ENCODE data around the gene ACSL4. TPM values are rescaled to one million over a fixed set of nuclear protein-coding genes. Genes with fewer than 3 reads are reported as not detected.
"Not testable (repeated sequence)": the region's sequence is repeated elsewhere in the genome, so short reads cannot be mapped to it uniquely, and the experiment has no call there.

ACSL4 gene
- polyA plus RNA-seq, 12 donors = 19.7 to 27.0 (median 23.0) TPM; not detected in 1

DNA sequence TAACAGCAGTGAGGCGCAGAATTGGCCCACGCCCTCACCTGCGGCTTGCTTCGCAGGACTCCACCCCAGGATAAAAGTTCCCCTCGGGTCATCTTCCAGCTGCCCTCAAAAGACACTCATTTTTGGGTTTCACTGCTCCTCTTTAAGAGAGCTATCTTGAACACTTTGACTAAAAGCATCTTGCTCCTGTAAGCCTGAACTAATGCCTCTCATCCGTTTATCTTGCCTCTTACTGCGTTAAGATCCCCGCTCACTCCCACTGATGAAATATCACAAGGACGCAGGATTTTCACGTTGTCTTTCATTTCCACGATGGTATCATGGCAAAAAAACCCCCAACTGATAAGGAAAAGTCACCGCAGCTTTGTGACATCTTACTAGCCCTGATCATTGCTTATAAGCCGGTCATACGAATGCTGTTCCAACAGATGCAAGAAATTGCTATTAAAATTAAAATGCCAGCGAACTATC is 591 bp upstream of the ACSL4 start:
- no peak for DNase-seq

DNA sequence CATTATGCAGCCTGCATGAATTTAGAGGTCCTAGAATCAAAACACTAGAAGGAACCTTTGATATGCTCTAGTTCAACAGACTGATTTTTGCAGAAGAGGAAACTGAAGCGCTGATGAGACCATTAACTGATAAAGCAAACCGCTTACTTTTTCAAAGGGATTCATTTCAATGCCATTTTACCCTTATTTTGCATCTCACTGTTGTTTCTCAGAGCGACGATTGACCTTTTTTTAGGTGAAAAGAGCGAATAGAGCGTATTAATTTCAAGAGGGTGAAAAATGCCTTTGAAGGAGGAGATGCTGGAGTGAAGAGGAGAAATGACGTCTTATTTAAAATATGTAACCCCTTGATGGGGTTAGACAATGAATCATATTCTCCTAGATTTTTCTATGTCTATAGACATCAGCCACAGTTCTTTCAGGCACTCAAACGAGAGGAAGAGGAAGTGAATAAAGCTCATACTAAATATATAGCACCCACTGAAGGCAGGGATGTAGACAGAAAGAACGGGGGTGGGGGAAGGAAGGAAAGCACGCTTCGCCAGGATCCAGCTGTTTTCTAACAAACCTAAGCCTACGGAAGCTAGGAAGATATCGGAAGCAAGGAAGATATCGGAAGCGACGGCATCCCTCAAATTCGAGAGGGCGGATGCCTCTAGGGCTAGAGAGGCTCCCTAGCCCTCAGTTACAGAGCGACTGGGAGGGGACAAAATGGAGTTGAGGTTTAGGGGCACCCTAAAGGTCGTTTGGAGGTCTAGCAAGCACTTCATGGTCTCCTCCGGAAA is 848 bp downstream of the ACSL4 start:
- no peak for DNase-seq

DNA sequence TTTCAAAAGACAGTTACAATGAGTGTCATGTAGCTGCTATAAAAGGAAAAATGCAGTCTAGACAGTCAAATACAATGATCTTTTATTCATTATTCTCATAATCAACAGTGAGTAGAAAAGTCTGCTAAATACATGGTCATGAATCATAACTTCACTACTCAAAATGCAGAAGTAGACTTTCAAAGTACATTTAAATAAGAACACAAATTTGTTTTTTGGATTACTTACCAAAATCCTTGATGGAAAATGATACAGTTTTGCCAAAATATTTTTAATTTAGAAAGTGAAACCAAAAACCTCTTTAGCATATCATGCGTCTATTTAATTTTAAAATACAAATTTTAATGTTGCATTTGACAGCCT is 4.9 kb downstream of the ACSL4 start:
- no peak for DNase-seq

DNA sequence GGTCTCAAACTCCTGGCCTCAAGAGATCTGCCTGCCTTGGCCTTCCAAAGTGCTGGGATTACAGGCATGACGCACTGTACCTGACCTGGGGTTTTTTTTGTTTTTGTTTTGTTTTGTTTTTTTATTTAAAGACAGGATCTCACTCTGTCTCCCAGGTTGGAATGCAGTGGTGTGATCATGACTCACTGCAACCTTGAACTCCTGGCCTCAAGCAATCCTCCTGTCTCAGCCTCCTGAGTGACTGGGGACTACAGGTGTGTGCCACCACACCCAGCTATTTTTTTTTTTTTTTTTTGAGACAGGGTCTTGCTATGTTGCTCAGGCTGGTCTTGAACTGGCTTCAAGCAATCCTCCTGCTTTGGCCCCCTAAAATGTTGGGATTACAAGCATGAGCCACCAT is 8.1 kb downstream of the ACSL4 start:
- DNase-seq = not testable (repeated sequence)

DNA sequence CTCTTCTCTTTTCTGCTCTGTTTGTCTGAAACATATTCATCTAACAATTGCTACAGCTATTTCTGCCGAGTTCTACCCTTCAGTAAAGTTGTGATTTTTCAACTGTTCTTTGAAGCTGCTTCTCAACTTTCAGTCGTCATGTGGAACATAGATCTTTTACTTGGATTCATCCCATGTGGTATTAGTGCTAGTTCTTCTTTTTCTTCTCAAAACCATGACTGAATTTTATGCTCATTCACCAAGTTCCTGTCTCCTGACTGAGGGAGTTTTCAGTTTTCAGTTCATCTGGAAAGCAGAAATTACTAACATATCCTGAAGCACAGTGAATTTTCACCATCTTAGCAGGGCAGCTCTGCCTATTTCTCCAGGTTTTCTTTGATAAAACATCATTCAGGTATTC is 12.1 kb downstream of the ACSL4 start:
- no peak for DNase-seq

DNA sequence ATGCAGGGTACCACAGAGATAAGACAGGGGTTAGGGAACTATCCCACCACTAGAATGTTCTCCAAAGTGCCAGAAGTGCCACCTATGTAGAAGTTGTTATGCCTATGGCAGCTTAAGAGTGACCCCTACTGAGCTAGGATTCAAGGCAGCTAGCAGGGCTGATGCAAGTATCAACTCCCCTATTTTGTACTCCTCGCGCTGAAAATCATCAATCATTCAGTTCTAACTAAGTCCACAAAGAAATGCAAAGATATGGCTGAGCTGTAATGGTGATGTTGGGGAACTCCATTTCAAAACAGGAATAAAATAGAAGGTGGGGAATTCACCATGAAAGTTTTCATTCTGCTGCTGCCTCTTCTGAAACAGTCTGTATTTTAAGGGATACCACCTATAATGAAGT is 13.8 kb downstream of the ACSL4 start:
- DNase-seq = no peak

DNA sequence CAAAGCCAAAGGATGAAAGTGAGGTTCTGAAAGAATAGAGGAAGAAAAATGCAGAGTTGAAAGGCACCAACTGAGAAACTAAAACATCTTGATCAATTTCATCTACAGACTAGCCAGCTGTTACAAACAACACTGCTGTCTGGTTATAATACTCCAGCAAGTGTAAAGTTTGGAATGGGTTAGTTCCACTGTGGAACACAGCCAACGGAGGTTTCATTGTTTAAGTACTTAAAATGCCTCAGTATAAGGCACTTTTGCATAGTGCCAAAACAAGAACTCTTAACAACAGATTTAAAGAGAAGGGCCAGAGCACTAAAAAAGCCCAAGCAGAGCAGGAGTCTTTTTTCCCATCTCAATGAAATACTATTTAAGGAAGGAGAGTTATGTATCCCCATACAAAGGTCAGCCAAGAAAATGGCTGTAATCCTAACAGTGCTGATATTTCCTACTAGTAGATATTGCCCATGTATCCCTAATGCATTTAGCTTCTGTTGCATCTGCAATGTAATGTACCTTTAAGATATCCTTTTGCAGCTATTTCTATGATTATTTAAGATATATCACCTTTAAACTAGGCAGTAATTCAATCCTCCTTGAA is 16.5 kb downstream of the ACSL4 start:
- DNase-seq = no peak

DNA sequence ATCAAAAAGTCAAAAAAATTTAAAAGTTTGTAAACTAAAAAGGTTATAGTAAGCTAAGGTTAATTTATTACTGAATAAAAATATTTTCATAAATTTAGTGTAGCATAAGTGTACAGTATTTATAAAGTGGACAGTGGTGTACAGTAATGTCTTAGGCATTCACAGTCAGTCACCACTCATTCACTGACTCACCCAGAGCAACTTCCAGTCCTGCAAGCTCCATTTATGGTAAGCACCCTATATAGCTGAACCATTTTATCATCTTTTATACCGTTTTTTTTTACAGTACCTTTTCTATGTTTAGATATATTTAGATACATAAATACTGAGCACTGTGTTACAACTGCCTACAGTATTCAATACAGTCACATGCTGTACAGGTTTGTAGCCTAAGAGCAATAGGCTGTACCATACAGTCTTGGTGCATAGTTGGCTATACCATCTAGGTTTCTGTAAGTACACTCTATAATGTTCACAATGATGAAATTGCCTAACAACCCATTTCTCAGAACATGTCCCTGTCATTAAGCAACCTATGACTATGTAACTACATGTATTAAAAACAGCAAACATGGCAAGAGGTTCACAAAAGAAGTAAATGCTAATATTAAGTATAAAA is 18.6 kb downstream of the ACSL4 start:
- DNase-seq = no peak

DNA sequence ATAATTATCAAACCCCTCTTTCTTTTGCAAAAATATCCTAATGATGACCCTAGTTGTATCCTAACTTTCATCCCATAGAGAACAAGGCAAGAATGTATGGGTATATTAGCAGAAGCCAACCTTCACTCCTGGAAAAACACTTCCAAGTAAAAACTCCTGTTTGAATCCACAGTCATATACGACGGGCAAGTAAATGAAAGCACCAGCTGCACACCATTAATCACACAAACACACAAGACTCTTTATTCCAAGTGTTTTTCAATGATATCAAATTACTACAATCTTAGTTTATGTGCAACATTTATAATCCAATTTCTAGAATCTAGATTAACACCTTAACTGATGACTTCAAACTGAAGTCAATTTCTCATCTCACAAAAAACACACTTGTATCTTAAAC is 22.9 kb downstream of the ACSL4 start:
- no peak for DNase-seq

DNA sequence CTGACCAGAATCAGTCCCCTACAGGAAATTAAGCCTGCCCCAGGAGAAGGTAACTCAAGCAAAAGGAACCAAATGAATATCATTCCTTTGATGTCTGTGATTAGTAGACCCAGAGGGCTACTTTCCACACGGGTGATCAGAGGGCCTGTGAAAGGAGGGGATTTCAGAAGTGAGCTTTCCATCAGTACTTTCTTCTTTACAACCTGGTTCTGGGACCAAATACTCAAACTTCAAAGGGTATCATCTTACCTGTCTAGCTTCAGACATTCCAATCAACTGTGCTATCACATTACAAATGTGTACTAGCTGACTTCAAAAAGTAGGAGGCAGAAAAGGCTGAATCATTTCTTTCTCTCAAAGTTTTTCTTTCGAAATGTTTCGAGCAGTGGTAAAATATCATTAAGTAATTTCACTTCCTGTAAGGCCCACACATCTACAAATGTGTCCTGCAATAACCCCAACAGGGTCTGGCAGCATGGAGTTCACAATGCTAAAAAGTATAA is 23.9 kb downstream of the ACSL4 start:
- DNase-seq = no peak

DNA sequence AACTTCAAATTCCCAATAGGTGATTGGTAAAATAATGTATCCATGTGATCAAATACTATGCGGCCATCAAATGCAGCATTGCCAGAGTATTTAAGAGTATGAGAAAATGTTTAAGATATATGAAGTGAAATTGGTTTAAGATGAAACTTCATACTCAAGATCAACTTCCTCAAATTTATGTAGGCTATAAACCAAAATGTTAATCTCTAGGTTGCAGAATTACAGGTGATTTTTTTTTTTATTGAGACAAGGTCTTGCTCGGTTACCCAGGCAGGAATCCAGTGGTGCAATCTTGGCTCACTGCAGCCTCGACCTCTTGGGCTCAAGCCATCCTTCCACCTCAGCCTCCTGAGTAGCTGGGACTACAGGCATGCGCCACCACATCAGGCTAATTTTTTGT is 25.3 kb downstream of the ACSL4 start:
- DNase-seq = no peak

DNA sequence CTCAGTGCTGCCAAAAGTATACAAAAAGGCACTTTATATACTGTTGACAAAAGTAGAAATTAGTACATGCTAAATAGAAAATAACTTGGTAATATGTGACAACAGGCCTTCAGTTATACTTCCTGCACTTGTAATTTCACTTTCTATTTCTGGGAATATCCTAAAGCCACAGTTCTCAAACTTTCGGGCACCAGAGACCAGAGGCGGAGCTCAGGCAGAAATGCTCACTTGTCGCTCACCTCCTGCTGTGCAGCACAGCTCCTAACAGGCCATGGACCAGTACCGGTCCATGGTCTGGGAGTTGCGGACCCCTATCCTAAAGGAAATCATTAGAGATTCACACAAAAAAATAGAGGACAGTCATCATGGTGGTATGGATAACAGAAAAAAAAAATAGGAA is 25.7 kb downstream of the ACSL4 start:
- no peak for DNase-seq

DNA sequence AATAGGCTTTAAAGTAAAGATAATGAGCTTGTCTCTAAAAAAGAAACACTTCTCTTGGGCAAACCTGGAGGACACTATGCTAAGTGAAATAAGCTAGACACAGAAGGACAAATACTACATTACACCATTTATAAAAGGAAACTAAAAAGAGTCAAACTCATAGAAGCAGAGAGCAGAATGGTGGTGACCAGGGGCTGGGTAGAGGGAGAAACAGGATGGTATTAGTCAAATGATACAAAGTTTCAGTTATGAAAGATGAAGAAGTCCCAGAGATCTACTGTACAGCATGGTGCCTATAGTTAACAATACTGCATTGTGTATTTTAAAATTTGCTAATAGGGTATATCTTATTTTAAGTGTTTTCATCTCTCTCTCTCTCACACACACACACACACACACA is 28.5 kb downstream of the ACSL4 start:
- no peak for DNase-seq

DNA sequence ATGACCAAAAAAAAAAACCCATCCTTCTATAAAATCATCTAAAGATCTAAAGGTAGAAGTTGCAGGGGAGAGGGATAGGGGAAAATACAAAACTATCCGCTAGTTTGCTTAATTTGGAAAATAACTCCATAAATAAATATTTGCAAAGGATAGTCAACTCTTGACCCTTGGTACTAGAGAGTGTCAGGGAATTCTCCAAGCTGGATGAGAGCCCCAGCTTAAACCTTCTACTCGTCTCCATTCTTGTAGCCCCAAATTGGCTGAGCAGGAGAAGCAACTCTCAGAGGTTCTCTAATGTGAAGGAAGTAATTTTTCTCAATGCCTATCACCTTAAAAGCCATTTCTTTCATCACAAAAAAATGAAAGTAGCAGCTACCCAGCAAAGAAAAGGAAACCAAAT is 35.2 kb downstream of the ACSL4 start:
- no peak for DNase-seq

DNA sequence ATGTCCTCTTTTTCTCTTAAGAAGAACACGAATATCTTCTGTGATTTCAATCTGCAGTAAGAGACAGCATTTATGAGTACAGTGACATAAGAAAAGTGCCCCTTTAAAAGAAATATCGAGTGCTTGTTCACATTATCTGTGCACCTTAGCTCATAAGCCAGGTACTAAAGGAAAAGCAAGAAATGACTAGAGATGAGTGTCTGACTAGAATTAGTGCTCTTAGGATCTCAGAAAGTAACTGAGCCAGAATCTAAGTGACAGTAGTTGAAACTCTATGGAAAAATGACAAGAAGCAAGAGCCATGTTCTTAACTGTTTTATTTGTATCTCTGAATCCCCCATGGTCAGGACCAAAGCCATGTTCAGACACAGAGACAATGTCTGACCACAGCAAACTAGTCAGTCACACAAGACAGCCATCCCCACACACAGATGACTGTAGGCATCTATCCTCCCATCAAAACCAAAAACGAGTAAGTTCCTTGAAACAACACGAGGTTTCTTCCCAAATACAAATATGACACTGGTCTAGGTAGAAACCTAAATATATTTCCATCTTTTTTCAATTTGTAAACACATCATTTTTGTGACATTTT is 36.8 kb downstream of the ACSL4 start:
- no peak for DNase-seq

DNA sequence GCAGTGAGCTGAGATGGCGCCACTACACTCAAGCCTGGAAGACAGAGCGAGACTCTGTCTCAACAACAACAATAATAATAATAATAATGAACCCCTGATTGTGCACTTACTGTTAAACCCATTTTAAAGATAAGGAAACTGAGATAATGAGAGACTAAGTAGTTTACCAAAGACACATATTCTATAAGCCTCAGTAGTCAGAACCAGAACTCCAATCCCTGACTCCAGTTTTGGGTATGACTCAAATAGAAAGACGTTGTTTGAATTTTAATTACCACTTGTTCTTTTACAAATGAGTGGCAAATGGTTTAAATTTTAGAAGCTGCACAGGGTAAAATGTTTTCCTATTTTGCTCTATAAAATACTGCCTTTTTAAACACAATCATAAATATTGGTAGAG is 37.4 kb downstream of the ACSL4 start:
- no peak for DNase-seq

DNA sequence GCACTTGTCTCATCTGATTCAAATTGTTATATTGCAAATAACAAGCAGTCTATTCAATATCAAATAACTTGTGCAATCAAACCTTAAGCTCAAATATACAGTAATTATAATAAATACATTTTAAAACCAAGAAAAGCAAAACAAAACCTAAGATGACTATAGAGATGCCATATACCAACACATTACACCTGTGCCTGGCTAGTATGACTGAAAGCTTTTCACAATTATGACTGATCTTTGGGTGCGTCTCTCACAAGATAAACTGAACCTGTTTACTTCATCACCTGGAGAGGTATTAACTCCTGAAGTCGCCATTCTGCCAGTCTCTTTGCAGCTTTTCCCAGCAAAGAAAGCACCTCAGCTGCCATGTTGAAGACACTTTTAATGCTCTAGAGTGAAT is 41.3 kb downstream of the ACSL4 start:
- no peak for DNase-seq

DNA sequence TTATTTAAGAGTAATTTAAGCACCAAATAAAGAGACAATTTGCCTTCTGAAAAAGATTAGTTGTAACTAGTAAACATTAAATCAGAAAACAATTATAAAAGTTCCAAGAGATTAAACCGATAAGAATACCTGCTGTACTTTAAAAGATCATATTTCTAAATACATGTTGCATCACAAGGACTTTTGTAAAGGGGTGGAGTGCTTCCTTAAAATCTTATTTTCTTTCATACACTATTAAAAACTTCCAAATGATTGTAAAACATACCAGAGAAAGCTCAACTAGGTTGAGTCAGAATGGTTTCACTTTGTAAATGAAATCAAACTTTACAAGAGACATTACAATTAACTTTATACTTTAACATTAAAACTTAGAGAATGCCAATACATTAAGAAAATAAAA is 41.8 kb downstream of the ACSL4 start:
- no peak for DNase-seq

DNA sequence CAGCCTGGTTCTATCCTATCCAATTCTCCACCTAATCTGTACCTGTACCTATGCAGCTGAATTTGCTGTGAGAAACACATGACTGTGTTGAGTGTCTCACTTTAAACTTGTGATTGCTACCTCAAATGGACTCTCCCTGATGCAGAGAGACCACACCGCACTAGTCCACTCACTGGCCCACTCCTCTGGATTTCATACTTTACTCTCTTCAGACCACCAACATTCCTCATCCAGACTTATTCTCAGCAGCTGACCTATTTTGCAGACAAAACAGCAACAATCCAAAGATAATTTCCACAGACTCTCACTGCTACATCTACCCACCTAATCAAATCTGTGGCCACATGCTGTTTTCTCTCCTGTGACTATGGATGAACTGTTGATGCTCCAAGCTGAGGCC is 45.2 kb downstream of the ACSL4 start:
- no peak for DNase-seq

DNA sequence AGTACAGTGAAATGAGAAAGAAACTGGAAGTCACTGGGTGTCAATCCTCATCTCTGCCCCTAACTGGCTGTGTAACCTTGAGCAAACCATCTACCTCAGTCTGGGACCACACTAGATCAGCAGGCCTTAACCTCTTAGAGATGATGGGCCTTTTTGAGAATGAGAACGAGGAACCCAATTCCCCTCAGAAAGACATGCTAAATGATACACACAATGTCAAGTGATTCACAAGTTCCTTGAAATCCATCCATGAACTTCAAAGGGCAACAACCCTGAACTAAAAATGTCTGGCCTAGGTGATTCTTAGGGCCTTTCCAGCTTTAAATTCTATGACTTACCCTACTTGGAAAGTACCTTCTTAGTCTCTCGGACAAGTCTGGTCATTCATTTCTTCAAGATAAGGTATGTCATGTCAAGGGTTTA is 47.4 kb downstream of the ACSL4 start:
- no peak for DNase-seq

DNA sequence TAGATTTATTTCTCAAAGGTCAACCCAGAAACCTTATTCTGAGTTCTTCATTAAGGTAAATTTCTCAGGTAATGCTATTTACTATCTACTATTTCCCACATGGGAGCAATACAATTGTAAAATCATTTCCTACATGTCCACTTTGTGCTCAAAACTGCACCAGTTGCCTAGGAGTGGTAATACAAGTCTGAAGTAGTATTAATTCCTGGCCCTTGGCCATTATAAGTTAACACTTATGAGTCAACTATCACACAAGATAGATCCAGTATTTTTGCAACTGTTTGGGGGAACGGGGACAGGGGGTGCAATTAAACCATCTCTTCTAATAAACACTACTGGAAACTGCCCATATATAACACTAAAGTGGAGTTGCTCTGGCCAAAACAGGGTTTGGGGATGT is 48.9 kb downstream of the ACSL4 start:
- DNase-seq = no peak

DNA sequence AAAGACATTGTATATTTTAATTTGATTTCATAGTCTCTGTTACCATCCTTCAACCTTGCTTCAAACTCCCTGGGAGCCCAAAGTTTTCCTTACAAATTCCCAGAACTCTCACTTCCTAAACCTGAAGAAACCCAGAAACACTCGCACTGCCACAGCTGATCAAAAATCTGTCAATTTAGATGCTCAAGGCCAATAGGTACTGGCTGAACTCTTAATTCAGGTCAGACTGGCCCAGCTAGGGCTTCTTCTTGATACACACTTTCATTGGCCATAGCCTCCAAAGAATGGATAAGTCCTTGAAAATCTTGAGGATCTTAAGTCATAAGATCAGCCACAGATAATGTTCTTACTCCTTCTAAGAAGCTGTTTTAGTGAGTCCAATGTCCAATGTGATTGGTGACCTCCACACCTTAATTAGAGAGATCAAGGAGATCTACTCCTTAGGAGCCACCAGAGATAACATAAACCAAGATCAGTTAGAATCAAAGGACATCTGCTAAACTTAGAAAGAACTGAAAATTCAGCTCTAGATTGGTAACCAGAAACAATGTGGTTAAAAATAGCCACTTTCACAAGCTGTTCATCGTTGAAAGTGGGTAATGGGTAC is 51.5 kb downstream of the ACSL4 start:
- no peak for DNase-seq

All from muscle of arm (tissue), 12 donors.